ENCODE data around the gene CCDC187. TPM values are rescaled to one million over a fixed set of nuclear protein-coding genes. Genes with fewer than 3 reads are reported as not detected.

Gene CCDC187
- total RNA-seq, 1 experiment from 2014 or later = 0.11 TPM

GRCh38 chr9:136243631-136244030 lies 60.3 kb downstream of the CCDC187 start:
- no peak for TF ChIP-seq CTCF (IDR thresholded peaks at IDR 0.05; ENCODE audit: insufficient read depth in 1 of 2, low read depth in 1 of 2, low read length in 1 of 2, severe bottlenecking in 1 of 2, unreplicated experiment in 1 of 2)
- no peaks in the 10 kb centered on the region for H3K9me3 Mint-ChIP-seq (ENCODE audit: unreplicated experiment)
- peaks cover 7% of the 10 kb centered on the region for H3K36me3 Mint-ChIP-seq (ENCODE audit: insufficient read depth, unreplicated experiment)
- Histone ChIP-seq H3K9me3 (no peaks in the 10 kb centered on the region), H3K4me3 (ENCODE audit: low read depth, low read length) (no peak overlapping the region), H3K36me3 (ENCODE audit: control insufficient read depth, insufficient read depth, low read length) (no peaks in the 10 kb centered on the region), H3K4me1 (peaks cover 13% of the 10 kb centered on the region), H3K27me3 (replicated peaks; ENCODE audit: control insufficient read depth, insufficient read depth, low read length) (no peaks in the 10 kb centered on the region)
- H3K4me1 Mint-ChIP-seq (ENCODE audit: low read depth, unreplicated experiment) = peaks cover 22% of the 10 kb centered on the region
- H3K4me3 Mint-ChIP-seq (ENCODE audit: unreplicated experiment) = peak overlapping the region; percentile 97
- no TSS peak for BruUV-seq (replicated peaks)
- ChIA-PET CTCF (interaction anchor here (0.7 kb wide), 1 partner anchor 111 kb away, joined by 5 read pairs; no protein-coding TSS in a partner anchor), POLR2A (no interaction called here)
- DNase-seq = no peak
- intact Hi-C loops (cut with micrococcal nuclease; ENCODE audit: unreplicated experiment) = no loop called here
- H3K27me3 Mint-ChIP-seq (ENCODE audit: insufficient read depth, unreplicated experiment) = no peaks in the 10 kb centered on the region
- H3K27ac Mint-ChIP-seq (ENCODE audit: unreplicated experiment) = peak overlapping the region; percentile 94

- DNase-seq = no peak
Measured at GRCh38 chr9:136242918-136243525, 60.9 kb downstream of the CCDC187 start.

GRCh38 chr9:136242248-136242647 lies 61.6 kb downstream of the CCDC187 start:
- Mint-ChIP-seq H3K27me3 (ENCODE audit: insufficient read depth, unreplicated experiment) (no peaks in the 10 kb centered on the region), H3K9me3 (ENCODE audit: unreplicated experiment) (no peaks in the 10 kb centered on the region), H3K27ac (ENCODE audit: unreplicated experiment) (no peak overlapping the region), H3K4me1 (ENCODE audit: low read depth, unreplicated experiment) (peaks cover 22% of the 10 kb centered on the region), H3K4me3 (ENCODE audit: unreplicated experiment) (no peak overlapping the region), H3K36me3 (ENCODE audit: insufficient read depth, unreplicated experiment) (peaks cover 7% of the 10 kb centered on the region)
- H3K4me1 ChIP-seq = peaks cover 13% of the 10 kb centered on the region
- TF ChIP-seq CTCF (IDR thresholded peaks at IDR 0.05; ENCODE audit: insufficient read depth in 1 of 2, low read depth in 1 of 2, low read length in 1 of 2, severe bottlenecking in 1 of 2, unreplicated experiment in 1 of 2) = no peak
- no peaks in the 10 kb centered on the region for H3K9me3 ChIP-seq
- no TSS peak for BruUV-seq (replicated peaks)
- CTCF ChIA-PET = no interaction called here
- H3K36me3 ChIP-seq (ENCODE audit: control insufficient read depth, insufficient read depth, low read length) = no peaks in the 10 kb centered on the region
- no peak overlapping the region for H3K4me3 ChIP-seq (ENCODE audit: low read depth, low read length)
- POLR2A ChIA-PET = no interaction called here
- DNase-seq = no peak
- no peaks in the 10 kb centered on the region for H3K27me3 ChIP-seq (replicated peaks; ENCODE audit: control insufficient read depth, insufficient read depth, low read length)
- intact Hi-C loops (cut with micrococcal nuclease; ENCODE audit: unreplicated experiment) = no loop called here

More at GRCh38 chr9:136242918-136243525, 60.9 kb downstream of the CCDC187 start:
- Mint-ChIP-seq H3K4me3 (ENCODE audit: unreplicated experiment) (no peak overlapping the region), H3K9me3 (ENCODE audit: unreplicated experiment) (no peaks in the 10 kb centered on the region), H3K36me3 (ENCODE audit: insufficient read depth, unreplicated experiment) (peaks cover 7% of the 10 kb centered on the region), H3K27ac (ENCODE audit: unreplicated experiment) (no peak overlapping the region), H3K4me1 (ENCODE audit: low read depth, unreplicated experiment) (peaks cover 22% of the 10 kb centered on the region), H3K27me3 (ENCODE audit: insufficient read depth, unreplicated experiment) (no peaks in the 10 kb centered on the region)
- TF ChIP-seq CTCF (IDR thresholded peaks at IDR 0.05; ENCODE audit: insufficient read depth in 1 of 2, low read depth in 1 of 2, low read length in 1 of 2, severe bottlenecking in 1 of 2, unreplicated experiment in 1 of 2) = peak in 1 of 2 experiments; percentile 10
- ChIA-PET CTCF (no interaction called here), POLR2A (no interaction called here)
- Histone ChIP-seq H3K4me1 (peaks cover 13% of the 10 kb centered on the region), H3K36me3 (ENCODE audit: control insufficient read depth, insufficient read depth, low read length) (no peaks in the 10 kb centered on the region), H3K27me3 (replicated peaks; ENCODE audit: control insufficient read depth, insufficient read depth, low read length) (no peaks in the 10 kb centered on the region), H3K4me3 (ENCODE audit: low read depth, low read length) (no peak overlapping the region), H3K9me3 (no peaks in the 10 kb centered on the region)
- intact Hi-C loops (cut with micrococcal nuclease; ENCODE audit: unreplicated experiment) = no loop called here
- no TSS peak for BruUV-seq (replicated peaks)
